Astrocyte of the cerebellum (primary cell): ENCODE data around the gene CDH19.

Source experiments
- DNase-seq: peaks from one replicate; pipeline ENCODE4 v3.0.0-alpha.2; 2011; ENCODE audit warnings: low read depth
- H3K4me3 ChIP-seq: 2 replicates; pipeline ENCODE4 v1.5.1; 2011; ENCODE audit warnings: mild to moderate bottlenecking, low read depth, low read length, moderate library complexity
- CTCF ChIP-seq: IDR thresholded peaks from 2 replicates; pipeline ENCODE4 v1.5.1; 2012; ENCODE audit warnings: low read length, low read depth, moderate library complexity, mild to moderate bottlenecking; ENCODE audit errors: missing control alignments
- in situ Hi-C: cut with HindIII; loops from 2 replicates; pipeline ENCODE4 v1.10.0; 2017; ENCODE audit warnings: low sequenced_read_pairs

The CDH19 gene

DNA sequence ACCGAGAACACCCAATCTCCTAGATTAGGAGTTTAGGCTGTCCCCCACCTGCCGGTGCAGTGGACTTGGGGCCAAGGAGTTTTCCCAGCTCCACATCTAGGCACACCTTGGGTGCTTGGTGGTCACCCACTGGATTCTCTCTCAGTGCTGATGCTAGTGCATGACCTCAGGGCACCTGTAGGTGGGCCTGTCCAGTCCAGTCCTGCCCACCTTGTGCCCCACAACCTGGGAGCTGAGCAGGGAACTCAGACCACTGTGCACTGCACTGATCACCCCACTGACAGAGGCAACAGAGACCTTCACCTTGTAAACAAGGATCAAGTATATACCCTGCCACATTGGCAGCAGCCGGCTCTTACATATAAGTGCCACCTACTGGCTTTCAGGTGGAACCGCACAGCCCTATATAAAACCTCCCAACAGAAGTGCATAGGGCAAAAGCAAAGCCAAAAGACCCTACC lies 12.7 kb upstream of the CDH19 start:
- in situ Hi-C loops, result no loop called here
- TF ChIP-seq CTCF, result peak; percentile 61

GRCh38 chr18:66615176-66615575 lies 11.3 kb upstream of the CDH19 start:
- TF ChIP-seq CTCF, result no peak
- H3K4me3 ChIP-seq, result no peak overlapping the region
- in situ Hi-C loops, result no loop called here
- DNase-seq, result no peak

More for the DNA sequence above, 12.7 kb upstream of the CDH19 start:
- no peak overlapping the region for H3K4me3 ChIP-seq
- no peak for DNase-seq

DNA sequence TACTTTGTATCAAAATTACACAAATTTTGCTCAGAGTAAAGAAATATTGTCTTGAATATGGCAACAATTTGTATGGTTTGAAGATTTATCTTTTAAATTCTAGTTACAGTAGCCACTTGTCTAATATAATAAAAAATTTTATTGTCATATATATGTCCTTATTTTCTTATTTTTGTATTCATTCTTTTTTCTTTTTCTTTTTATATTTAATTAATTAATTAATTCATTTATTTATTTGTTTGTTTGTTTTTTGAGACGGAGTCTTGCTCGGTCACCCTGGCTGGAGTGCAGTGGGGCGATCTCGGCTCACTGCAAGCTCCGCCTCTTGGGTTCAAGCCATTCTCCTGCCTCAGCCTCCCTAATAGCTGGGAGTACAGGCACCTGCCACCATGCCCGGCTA lies 3.7 kb upstream of the CDH19 start:
- no peak for DNase-seq
- in situ Hi-C loops, result no loop called here
- no peak overlapping the region for H3K4me3 ChIP-seq
- TF ChIP-seq CTCF, result no peak

DNA sequence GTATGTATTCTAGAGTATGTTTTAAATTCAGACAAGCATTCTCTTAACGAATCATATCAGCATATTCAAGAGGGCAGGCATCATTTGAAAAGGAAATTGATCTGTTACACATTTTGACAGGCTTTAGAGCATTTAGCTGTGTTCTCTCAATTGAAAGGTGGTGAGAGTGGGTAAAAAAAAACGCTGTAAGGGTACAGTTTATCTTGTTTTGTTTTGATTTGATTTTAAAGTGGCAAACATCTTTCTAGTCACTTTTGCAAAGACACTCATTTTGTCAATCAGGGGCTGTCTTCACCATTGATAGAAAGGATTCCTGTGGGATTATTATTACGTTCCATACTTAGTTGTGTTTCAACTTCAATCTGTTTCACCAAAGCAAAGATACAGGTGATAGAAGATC lies 2.2 kb downstream of the CDH19 start:
- no peak overlapping the region for H3K4me3 ChIP-seq
- no peak for TF ChIP-seq CTCF
- no peak for DNase-seq
- in situ Hi-C loops, result no loop called here

- H3K4me3 ChIP-seq, result no peak overlapping the region
- in situ Hi-C loops, result no loop called here
- no peak for TF ChIP-seq CTCF
Measured at GRCh38 chr18:66599190-66599589, 4.7 kb downstream of the CDH19 start.

DNA sequence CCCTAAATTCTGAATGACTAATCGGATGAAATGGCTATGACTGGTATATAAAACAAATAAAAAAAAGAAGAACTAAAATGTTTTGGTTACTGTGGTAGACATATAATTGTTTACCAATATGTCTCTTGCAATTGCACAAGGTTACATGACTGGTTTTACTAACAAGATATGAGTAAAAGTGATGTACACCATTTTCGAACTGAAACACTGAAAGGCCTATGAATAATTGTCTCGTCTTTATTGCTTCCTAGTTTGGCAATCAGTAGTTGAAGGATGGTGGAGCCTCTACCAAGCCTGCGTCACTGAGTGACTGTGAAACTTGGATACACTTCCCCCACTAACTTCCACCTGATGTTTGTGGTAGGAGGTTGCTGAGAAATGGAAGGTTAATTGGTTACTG lies 16.5 kb downstream of the CDH19 start:
- in situ Hi-C loops, result no loop called here
- no peak for DNase-seq

More at GRCh38 chr18:66599190-66599589, 4.7 kb downstream of the CDH19 start:
- DNase-seq, result no peak

More for the DNA sequence above, 16.5 kb downstream of the CDH19 start:
- H3K4me3 ChIP-seq, result no peak overlapping the region
- TF ChIP-seq CTCF, result no peak
